WTC11 (cell line): ENCODE measurements around the gene ELAC2.

Source experiments
- ZNF263 ChIP-seq: sonication (generic); formaldehyde crosslinking; IDR thresholded peaks from 2 replicates; pipeline ENCODE4 v1.8.1; 2022; ENCODE audit warnings: low read depth, mild to moderate bottlenecking, moderate library complexity, missing genetic modification reagents
- TF ChIP-seq, protein P1 (sequence below): fragments of 200-600 bp; IDR thresholded peaks from 2 replicates; pipeline ENCODE4 v1.8.0; 2022; ENCODE audit warnings: antibody characterized with exemption

DNA sequence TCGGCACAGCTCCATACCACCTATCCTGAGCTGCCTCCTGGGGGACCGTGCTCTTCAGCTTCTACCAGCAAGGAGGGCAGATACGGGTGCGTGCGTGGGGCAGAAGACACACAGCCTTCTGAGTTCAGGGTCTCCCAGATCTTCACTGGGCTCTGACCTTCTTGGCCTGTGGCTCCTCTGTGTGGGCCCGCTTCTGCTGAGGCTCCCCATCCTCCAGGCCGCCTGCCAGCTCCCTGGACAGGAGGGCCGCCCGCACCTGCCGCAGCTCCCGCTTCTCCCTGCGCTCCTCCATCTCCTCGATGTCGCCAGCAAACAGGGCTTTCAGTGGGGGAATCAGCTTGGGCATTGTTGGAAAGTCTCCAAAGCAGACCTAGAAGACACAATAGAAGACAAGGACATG, 25.2 kb downstream of the ELAC2 start:
- TF ChIP-seq ZNF263 (CRISPR knock-in tag), result no peak
- TF ChIP-seq, protein P1, sequence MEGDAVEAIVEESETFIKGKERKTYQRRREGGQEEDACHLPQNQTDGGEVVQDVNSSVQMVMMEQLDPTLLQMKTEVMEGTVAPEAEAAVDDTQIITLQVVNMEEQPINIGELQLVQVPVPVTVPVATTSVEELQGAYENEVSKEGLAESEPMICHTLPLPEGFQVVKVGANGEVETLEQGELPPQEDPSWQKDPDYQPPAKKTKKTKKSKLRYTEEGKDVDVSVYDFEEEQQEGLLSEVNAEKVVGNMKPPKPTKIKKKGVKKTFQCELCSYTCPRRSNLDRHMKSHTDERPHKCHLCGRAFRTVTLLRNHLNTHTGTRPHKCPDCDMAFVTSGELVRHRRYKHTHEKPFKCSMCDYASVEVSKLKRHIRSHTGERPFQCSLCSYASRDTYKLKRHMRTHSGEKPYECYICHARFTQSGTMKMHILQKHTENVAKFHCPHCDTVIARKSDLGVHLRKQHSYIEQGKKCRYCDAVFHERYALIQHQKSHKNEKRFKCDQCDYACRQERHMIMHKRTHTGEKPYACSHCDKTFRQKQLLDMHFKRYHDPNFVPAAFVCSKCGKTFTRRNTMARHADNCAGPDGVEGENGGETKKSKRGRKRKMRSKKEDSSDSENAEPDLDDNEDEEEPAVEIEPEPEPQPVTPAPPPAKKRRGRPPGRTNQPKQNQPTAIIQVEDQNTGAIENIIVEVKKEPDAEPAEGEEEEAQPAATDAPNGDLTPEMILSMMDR, result no peak
